Activated CD4-positive, alpha-beta T cell treated with anti-CD3 and anti-CD28 coated beads, Interleukin-2, Interleukin-4, amounts not matched to agents 100 ng/mL and 50 ng/mL, durations not matched to agents 16 hours and 8 hours (primary cell): ENCODE data around the gene GPR180.

Experiments
- DNase-seq: peaks from one replicate; pipeline ENCODE4 v3.0.0-alpha.2; 2020; ENCODE audit warnings: low spot score

Gene GPR180

DNA sequence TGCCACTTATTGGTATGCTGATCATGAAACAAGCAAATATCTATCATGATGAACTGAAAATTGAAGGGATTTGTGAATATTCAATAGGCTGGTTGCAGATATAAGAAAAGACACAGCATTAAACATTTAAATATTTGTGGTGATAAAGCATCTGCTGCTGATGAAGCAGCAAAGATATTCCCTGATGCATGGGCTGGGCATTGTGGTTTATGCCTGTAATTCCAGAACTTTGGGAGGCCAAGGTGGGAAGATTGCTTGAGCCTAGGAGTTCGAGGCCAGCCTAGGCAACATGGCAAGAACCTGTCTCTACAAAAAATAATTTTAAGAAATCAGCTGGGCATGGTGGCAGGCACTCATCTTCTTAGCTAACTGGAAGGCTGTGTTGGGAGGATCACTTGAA lies 54.5 kb downstream of the GPR180 start:
- no peak for DNase-seq

DNA sequence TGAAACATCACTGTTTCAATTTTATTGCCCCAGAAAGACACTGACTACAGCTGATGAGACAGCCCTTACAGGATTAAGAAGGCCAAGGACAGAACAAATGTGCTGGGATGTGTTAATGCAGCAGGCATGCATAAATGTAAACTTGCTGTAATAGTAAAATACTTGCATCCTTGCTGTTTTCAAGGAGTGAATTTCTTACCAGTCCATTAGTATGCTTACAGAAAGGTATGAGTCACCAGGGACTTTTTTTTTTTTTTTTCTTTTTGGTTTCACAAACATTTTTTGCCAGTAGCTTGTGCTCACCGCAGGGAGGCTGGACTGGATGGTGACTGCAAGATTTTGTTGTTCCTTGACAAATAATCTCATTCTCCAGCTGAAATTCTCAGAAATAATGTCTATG lies 55.1 kb downstream of the GPR180 start:
- peak; percentile 39 for DNase-seq

DNA sequence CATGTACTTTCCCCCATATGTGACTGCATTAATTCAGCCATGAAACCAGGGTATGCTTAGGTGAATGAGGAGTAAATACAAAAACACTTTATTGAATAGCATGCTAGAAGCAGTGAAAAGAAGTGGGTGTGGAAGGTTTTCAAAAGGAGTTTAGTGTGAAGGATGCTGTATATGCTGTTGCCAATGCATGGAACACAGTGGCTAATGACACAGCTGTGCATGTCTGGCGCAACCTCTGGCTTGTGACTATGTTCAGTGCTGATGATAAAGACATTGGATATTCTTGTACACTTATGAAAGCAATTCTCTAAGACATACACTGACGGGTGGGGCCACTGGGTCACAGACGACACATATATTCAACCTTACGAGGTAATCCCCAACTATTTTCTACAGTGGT lies 55.5 kb downstream of the GPR180 start:
- DNase-seq, result no peak

DNA sequence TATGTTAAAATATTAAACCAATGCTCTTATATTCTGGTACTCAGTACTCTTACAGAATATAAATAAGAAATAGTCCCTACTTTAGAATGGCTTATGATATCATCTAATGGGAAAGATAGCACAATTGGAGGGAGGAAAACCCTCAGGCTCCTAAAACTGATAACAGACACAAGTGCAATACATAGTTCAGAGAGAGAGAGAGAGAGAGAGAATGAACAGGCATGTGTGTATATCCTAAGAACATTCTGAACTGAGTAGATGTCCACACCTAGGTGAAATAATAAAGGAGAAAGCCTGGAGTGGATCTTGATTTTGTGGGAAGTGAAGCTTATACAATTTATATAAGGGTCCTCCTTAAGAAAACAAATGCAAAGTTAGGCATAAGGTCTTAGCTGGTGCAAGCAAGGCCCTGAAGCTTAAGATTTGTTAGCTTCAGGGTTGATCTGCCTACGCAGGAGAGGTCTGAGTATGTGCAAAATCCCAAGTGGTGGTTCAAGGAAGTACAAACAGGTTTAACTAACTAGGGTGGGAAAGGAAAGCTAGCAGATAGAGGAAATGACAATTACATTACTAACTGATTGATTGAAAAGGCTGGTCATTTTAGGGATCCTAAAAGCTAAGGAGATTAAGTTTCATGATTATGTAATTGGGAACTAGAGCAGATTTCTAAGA lies 57.4 kb downstream of the GPR180 start:
- no peak for DNase-seq

DNA sequence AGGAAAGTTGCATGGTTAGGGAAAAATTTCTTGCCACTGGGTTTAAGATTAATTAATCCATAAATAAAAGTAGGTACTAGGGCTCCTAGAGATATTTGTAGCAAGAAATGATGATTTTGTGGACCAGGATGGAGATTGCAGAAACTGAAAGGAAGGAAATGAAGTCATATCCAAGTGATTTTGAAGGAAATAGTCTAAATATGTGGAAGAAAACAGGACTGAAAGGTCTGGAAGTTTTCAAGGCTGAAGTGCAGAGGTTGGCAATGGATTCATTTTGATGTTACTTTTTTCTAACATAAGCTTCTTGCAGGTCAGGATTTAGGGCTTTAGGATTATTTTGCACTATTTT lies 57.9 kb downstream of the GPR180 start:
- no peak for DNase-seq

DNA sequence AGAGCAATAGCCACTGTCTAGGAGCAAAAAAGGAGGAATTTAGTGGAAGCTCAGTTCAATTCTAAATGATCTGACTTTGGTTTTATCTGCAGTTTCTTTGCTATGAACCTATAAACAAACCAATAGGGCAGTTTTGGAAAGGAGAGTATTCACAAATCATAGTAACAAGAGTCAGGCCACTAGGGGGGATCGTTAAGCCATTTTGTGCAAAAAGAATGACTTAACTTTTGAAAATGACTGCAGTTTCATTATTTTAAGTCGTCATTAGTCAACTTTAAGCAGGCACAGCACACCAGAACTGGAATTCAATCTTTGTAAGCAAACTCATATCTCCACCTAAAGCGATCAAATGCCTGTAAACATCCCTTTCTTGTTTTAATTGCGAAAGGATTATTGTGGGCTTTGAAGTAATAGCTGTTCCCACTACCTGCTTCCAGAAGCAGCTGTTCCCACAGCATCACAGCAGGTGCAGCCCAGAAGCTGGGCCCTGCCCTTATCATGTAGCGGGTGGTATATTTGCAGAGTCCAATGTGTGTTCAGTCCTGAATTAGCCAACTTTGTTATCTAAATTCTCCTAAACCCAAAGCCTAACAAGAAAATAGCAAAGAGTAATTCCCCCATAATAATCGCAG lies 59.2 kb downstream of the GPR180 start:
- DNase-seq, result peak; percentile 13

DNA sequence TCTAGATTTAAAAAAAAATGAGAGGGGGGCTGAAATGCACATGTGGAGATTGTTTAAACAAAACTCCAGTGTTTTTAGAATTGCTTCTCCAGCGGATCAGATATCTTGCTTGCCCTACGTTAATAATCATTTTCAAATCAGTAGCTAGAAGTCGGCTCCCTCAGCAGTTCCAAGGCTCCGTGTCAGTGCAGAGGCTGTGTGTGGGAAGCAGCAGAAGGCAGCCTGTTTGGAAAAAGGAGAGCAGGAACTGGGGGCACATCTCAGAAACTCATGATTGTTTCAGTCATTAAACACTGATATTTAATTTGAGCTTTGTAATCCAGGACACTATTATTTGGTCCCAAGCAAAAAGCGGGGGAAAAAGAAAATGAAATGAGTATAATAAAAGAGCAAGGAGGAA lies 59.7 kb downstream of the GPR180 start:
- no peak for DNase-seq

DNA sequence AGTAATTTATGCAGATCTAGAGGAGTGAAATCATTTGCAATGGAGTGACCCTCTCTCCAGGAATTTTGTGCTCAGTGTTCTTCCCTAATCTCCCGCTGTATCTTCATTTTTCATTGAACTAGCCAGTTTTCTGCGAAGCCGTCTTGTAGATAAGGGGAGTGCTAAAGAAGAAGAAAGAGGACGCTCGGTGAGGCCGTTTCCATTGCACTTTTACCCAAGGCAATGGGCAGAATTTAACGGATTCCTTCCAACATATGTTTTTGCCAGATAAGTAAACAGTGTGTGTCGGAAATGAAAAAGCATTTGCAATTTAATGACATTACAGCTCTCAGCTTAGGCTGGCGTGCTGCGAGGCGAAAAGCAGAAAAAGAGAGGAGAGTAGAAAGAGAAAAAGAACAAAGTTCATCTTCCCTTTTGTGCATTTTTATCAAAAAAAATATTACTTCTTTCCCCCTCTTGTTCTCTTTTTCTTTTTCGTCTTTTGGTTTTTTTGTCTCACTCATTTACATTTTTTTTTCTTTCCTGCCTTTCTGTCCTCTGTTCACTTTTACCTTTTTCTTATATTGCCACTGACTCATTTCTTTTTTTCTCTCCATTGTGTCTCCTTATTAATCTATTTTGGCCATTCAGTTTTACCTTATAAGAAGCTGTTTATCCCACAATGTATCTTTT lies 60.8 kb downstream of the GPR180 start:
- no peak for DNase-seq

DNA sequence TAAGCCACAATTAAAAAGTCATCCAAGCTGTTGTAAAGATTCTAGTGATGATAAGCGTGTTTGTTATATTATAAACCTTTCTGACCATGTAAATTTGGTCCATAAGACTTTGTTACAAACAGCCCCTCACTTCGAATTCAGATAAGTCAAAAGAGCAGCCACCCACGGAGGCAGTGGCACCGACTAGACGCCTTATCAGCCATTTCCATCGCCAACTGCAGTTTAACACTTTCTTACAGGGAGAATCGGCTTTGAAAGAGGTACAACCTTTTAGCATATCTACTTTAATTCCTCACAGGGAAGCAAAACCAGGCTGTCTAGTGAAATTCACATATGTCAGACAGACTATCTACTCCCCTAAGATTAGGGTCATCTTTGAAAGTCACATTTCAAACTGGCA lies 63.2 kb downstream of the GPR180 start:
- no peak for DNase-seq

DNA sequence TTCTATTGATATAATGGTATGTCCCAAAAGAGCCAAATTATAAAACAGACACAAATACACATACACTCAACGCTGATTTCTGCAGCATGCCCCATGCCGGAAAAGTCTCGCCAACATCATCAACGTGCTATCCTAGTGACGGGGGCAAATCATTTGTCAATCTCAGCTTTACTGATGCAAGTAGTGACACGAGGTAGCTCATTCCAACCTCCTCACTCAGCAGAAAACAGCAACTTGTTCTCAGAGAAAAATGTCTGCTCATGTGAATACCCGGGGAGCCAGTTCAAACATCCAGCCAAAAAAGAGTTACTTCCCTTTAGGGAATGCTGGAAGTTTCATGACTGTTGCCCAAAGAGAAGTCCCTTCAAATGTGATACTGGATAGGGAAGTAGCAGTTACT lies 64.4 kb downstream of the GPR180 start:
- DNase-seq, result no peak

DNA sequence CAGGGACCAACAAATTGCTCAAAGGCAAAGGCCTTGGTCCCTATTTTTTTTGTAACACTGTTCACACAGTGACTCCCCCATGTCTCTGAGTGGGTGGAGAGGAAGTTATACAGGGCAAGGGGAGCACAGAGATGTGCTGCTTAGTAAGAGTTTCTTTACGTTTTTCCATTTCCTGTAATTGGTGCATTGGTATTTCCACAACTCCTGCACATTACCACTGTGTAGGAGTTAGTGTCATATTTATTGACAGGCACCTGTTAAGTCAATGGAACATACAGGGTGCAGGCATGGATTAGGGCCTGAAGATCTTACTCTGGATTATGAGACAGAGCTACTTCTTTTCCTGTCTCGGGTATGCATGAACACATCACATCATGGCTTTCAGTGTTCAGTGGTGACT lies 65.5 kb downstream of the GPR180 start:
- peak; percentile 14 for DNase-seq

DNA sequence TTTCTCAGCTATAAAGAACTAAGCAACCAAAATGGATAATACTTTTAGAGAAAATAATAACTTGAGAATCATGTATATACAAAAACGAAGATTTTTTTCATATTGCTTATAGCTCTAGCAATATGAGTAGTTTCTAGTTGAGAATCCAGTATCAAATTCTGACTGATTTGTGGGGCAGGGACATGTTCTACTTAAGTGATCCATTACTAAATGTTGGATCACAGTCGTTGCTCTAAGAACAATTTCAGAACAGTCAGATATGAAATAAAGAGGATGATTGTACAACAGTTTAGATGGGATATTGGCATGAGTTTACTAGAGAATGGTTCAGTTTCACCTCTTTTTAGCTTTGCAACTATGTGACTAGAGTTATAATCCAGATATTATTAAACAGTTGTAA lies 70.7 kb downstream of the GPR180 start:
- no peak for DNase-seq

DNA sequence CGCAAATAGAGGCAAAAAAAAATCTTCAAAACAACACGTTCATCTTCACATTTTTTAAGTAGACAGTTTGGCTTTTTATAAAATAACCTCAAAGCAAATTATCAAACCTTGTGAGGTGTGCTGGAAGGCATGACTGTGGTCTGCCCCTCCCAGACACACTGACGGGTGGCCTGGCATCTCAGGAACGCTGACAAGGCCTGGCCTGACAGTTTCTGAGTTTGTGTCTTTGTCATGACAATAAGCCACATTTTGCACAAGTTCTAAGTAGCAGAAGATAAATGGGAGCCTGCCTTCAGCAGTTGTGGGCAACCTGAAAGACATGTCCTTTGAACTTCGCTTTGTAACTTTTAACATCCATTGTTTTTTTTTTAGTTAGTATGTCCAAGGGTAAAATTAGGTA lies 72.2 kb downstream of the GPR180 start:
- DNase-seq, result no peak

DNA sequence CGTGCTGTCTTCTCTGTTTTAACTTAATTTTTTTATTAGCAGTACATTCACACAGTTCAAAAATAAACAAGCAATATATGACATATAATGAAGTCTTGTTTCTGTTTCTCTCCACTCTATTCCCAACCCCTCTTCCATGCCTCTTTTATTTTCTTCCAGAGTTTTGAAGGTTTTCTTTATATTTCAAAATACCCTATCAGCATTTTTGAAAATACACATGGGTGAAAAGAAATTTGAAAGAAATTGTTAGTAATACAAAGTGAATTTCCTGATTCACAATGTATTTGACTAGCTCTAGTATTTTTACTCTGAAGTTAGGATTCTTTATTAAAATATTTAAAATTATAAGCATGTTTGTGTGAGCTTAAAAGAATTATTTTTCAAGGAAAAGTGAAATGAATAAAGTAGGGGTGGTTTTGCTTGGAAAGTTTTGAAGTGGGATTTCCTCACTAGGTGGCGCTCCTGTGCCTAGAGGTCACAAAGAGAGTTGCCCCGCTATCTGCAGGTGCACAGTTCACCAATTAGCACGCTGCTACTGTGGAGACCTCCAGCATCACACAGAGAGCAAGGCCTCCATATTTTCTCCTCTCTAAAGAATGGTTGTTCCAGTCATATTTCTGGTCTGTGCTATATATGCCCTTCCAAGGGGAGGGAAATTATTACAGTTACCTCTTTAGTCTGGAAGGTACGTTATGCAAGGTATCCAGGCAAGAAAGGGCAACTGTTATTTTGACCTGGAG lies 73.1 kb downstream of the GPR180 start:
- peak; percentile 56 for DNase-seq

DNA sequence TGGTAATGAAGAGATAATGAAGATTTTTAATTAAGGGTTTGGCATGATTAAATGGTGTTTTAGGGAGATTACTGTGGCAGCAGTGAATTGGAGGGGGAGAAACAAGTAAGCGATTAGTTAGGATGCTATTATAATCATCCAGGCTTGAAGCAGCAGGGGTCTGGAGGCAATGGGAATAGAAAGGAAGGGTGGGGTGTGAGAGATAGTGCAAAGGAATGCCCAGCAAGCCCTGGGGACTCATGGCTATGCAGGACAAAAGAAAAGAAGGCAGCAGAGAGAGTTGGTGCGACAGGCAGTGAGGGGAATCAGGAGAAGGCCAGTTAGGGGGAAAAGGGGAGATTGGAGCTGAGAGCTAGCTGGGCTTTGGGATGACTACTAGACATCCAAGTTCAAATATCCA lies 76.1 kb downstream of the GPR180 start:
- DNase-seq, result no peak

DNA sequence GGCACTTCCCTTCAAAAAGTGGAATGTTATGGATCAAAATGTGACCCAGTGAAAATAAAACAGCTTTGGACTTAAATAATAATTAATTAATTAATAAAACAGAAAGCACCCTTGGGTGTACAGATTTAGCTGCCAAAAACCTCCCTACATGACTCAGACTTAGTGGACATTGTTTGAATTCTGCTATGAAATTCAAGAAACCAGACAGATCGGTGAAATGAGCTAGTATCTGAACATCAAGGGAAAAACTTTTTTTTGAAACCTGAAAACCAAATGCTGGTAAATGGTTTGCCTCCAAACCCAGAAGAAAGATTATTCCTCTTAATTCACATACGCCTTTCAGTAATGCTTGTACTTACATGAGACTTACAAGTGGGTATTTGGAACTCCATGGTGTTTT lies 77.2 kb downstream of the GPR180 start:
- no peak for DNase-seq

DNA sequence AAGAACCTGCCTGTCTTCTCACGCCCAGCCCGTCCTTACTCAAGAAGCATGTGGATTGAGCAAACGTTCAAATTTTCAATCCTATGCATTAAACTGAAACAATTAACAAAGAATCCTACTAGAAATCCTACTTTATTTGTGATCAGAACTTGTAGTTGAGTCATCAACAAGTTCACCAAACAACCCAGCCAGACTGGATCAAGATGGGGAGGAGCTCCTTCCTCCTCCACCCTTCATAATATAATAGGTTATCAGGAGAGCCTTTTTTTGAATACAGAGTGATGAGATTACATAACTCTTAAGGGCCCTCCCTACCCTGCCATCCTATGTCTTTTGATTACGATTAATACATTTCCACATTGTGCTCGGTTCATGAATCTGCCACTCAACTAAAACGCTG lies 78.0 kb downstream of the GPR180 start:
- no peak for DNase-seq

DNA sequence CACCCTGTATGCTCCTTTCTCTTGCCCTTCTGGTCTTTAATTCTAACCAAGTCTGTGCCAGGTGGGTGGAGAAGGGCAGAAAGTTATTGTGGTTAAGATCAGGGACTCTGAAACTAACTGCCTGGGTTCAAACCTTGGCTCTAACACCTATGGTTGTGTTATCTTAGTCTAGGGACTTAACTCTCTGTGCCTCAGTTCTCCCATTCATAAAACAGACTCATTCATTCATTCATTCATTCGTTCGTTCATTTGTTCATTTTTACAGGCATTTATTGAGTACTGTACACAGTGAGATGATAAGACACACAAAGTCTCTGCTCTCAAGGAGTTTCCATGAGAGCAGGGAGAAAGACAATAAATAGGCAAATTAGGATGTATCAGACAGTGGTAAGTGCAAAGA lies 80.6 kb downstream of the GPR180 start:
- DNase-seq, result no peak

DNA sequence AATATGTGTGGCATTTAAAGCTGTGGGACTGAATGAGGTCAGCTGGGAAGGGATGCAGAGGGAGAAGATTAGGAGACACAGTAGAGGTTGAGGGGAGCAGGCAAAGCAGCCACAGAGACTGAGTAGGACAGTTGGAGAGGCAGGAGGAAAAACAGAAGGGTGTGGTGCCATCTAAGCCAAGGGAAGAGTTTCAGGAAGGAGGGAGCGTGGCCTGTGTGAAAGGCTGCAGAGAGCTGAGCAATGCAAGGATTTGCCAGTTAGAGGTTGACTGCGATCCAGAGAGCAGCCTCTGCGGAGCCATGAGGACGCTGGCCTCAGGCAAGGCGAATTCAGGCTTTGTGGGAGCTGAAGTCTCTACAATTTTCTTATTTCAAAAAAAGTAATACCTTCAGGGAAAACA lies 81.8 kb downstream of the GPR180 start:
- DNase-seq, result no peak
